SK-N-MC (cell line): ENCODE data around the gene NAT9.

Source experiments
- EZH2 ChIP-seq: fragments of 200-600 bp; sonication (generic); IDR thresholded peaks from one replicate; pipeline ENCODE4 v1.6.1; 2017; ENCODE audit warnings: antibody characterized with exemption
- FOXP2 ChIP-seq: optimal IDR thresholded peaks from 2 replicates; pipeline ENCODE3; 2011; ENCODE audit warnings: mild to moderate bottlenecking, moderate library complexity; ENCODE audit not compliant: insufficient read depth; ENCODE audit errors: extremely low read length, control extremely low read depth
- POLR2AphosphoS5 ChIP-seq: IDR thresholded peaks from 2 replicates; pipeline ENCODE4 v1.6.1; 2012; ENCODE audit warnings: mild to moderate bottlenecking, low read depth, low read length, borderline replicate concordance

GRCh38 chr17:74750039-74750326, 26.2 kb downstream of the NAT9 start:
- TF ChIP-seq POLR2AphosphoS5 (no peak), EZH2 (no peak), FOXP2 (no peak)
